ENCODE data around the gene PIGC.

The PIGC gene

GRCh38 chr1:172397221-172397620 is 46.6 kb downstream of the PIGC start:
- DNase-seq, result peak; percentile 84

DNA sequence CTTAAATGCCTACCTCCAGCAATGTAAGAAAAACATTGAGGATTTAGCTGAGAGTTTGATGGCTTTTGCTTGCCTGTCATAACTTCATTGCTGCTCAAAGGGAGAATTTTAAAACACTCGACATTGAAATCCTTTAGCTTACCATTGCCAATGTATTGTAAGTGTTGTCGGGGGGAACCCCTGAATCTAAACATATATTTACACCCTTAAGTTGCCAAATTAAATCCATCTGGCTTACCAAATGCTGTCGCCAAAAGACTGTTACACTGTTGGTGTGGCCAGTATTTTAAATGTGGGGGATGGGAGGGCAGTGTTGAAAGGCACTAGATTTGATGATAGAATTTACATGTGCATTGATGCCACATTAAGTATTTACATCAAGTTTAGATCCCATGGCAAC is 48.3 kb downstream of the PIGC start:
- DNase-seq, result no peak

- no peak for DNase-seq
Observed at GRCh38 chr1:172394811-172395210, 49.1 kb downstream of the PIGC start.

GRCh38 chr1:172394141-172394751 is 49.6 kb downstream of the PIGC start:
- DNase-seq, result peak; percentile 93

GRCh38 chr1:172393354-172393753 is 50.5 kb downstream of the PIGC start:
- peak; percentile 45 for DNase-seq

GRCh38 chr1:172391976-172392375 is 51.9 kb downstream of the PIGC start:
- no peak for DNase-seq

Measured in activated CD4-positive, alpha-beta T cell treated with anti-CD3 and anti-CD28 coated beads, Interleukin-10, Interleukin-2, amounts not matched to agents 100 ng/mL and 50 ng/mL, durations not matched to agents 16 hours and 8 hours (primary cell).